Measurements from ENCODE around the gene GNA12. TPM values are rescaled to one million over a fixed set of nuclear protein-coding genes. Genes with fewer than 3 reads are reported as not detected.
A peak's percentile ranks its signal among the peaks of the same experiment; 100 is the strongest.

The GNA12 gene
- total and polyA plus RNA-seq, 10 donors: 12.3 to 64.2 (median 32.4) TPM

- H3K4me1 ChIP-seq: peaks cover 29 to 100% (median 73%) of the 10 kb centered on the region in 6 donors
- intact Hi-C loops (cut with DNase I; ENCODE audit: low total_unique reads): no loop called here
- H3K36me3 ChIP-seq: peaks cover 0 to 13% (median 0%) of the 10 kb centered on the region in 6 donors
- TF ChIP-seq POLR2AphosphoS5 (IDR thresholded peaks at IDR 0.05): peak; percentile 30 to 60 (median 39)
- no peak for TF ChIP-seq POLR2A (IDR thresholded peaks at IDR 0.05)
- peak in 2 of 11 experiments; percentile 12 to 33 for TF ChIP-seq CTCF (IDR thresholded peaks at IDR 0.05 in 8 of 11, conservative IDR thresholded peaks at IDR 0.05 in 3 of 11)
- DNase-seq: no peak
- 24 to 36% (median 28%) methylated on average over 7 to 13 of the region's 13 CpGs for WGBS, 5 donors
- no peak overlapping the region for H3K27ac ChIP-seq
- H3K9me3 ChIP-seq: no peaks in the 10 kb centered on the region
- H3K27me3 ChIP-seq (replicated peaks in 1 of 7): peaks cover 0 to 18% (median 0%) of the 10 kb centered on the region in 7 donors
- H3K4me3 ChIP-seq: no peak overlapping the region
Measured at GRCh38 chr7:2713370-2713769, 130.7 kb downstream of the GNA12 start.

- peaks cover 0 to 18% (median 0%) of the 10 kb centered on the region in 7 donors for H3K27me3 ChIP-seq (replicated peaks in 1 of 7)
- intact Hi-C loops (cut with DNase I; ENCODE audit: low total_unique reads): no loop called here
- peak in 1 of 3 donors; percentile 27 for TF ChIP-seq POLR2AphosphoS5 (IDR thresholded peaks at IDR 0.05)
- no peak for TF ChIP-seq POLR2A (IDR thresholded peaks at IDR 0.05)
- TF ChIP-seq CTCF (IDR thresholded peaks at IDR 0.05 in 8 of 11, conservative IDR thresholded peaks at IDR 0.05 in 3 of 11): no peak
- H3K9me3 ChIP-seq: no peaks in the 10 kb centered on the region
- no peak overlapping the region for H3K4me3 ChIP-seq
- peak overlapping the region in 1 of 8 donors; percentile 80 for H3K27ac ChIP-seq
- peaks cover 0 to 7% (median 0%) of the 10 kb centered on the region in 6 donors for H3K36me3 ChIP-seq
- peak; percentile 81 for DNase-seq
- H3K4me1 ChIP-seq: peaks cover 17 to 91% (median 62%) of the 10 kb centered on the region in 6 donors
- 91 to 95% (median 93%) methylated on average over 15 to 25 of the region's 25 CpGs for WGBS, 5 donors
Measured at GRCh38 chr7:2711895-2712675, 132.0 kb downstream of the GNA12 start.

GRCh38 chr7:2710901-2711551 lies 133.1 kb downstream of the GNA12 start:
- H3K27me3 ChIP-seq (replicated peaks in 1 of 7): peaks cover 0 to 18% (median 0%) of the 10 kb centered on the region in 7 donors
- H3K27ac ChIP-seq: peak overlapping the region in 6 of 8 donors; percentile 37 to 80 (median 72)
- H3K36me3 ChIP-seq: no peaks in the 10 kb centered on the region
- peaks cover 11 to 81% (median 53%) of the 10 kb centered on the region in 6 donors for H3K4me1 ChIP-seq
- peak overlapping the region in 1 of 8 donors; percentile 64 for H3K4me3 ChIP-seq
- DNase-seq: no peak
- H3K9me3 ChIP-seq: no peaks in the 10 kb centered on the region
- WGBS, 5 donors: 33 to 65% (median 46%) methylated on average over 4 of the region's 4 CpGs
- intact Hi-C loops (cut with DNase I; ENCODE audit: low total_unique reads): no loop called here
- TF ChIP-seq POLR2AphosphoS5 (IDR thresholded peaks at IDR 0.05) (peak in 2 of 3 donors; percentile 42 to 74), CTCF (IDR thresholded peaks at IDR 0.05 in 8 of 11, conservative IDR thresholded peaks at IDR 0.05 in 3 of 11) (no peak), POLR2A (IDR thresholded peaks at IDR 0.05) (no peak)

- 60 to 66% (median 63%) methylated on average over 11 of the region's 11 CpGs for WGBS, 5 donors
- Histone ChIP-seq H3K27me3 (replicated peaks in 1 of 7) (peaks cover 0 to 18% (median 0%) of the 10 kb centered on the region in 7 donors), H3K27ac (peak overlapping the region in 7 of 8 donors; percentile 11 to 80 (median 74)), H3K36me3 (no peaks in the 10 kb centered on the region), H3K9me3 (no peaks in the 10 kb centered on the region), H3K4me1 (peaks cover 11 to 73% (median 46%) of the 10 kb centered on the region in 6 donors), H3K4me3 (peak overlapping the region in 7 of 8 donors; percentile 0 to 64 (median 20))
- TF ChIP-seq POLR2A (IDR thresholded peaks at IDR 0.05): no peak
- peak in 1 of 3 donors; percentile 57 for TF ChIP-seq POLR2AphosphoS5 (IDR thresholded peaks at IDR 0.05)
- peak; percentile 88 for DNase-seq
- intact Hi-C loops (cut with DNase I; ENCODE audit: low total_unique reads): no loop called here
Measured at GRCh38 chr7:2710286-2710655, 133.8 kb downstream of the GNA12 start.

Measured in spleen (tissue), 11 donors.